Occipital lobe (tissue), 2 donors: ENCODE data around the gene ITSN1. TPM values are rescaled to one million over a fixed set of nuclear protein-coding genes. Genes with fewer than 3 reads are reported as not detected.

Source experiments
- DNase-seq: peaks from one replicate; lab custom pipeline; 2025; lab: John Stamatoyannopoulos, UW
- total RNA-seq: library from RNA; depleted of rRNA; stranded (reverse); fragments of >200 nt; gene quantifications from one replicate; pipeline ENCODE4 v1.2.3, GENCODE V29; 2014

ITSN1 gene
- total RNA-seq, 1 donor from 2014 or later = 77.8 TPM

GRCh38 chr21:33810766-33811165 lies 168.5 kb downstream of the ITSN1 start:
- no peak for DNase-seq

- DNase-seq = no peak
These were observed 169.1 kb downstream of the ITSN1 start for GRCh38 chr21:33811167-33812010.

- no peak for DNase-seq
These were observed 171.6 kb downstream of the ITSN1 start for GRCh38 chr21:33813832-33814365.

- DNase-seq = no peak
These were observed 172.9 kb downstream of the ITSN1 start for GRCh38 chr21:33815143-33815707.

GRCh38 chr21:33816174-33816573 lies 173.9 kb downstream of the ITSN1 start:
- DNase-seq = no peak

GRCh38 chr21:33817138-33817537 lies 174.8 kb downstream of the ITSN1 start:
- no peak for DNase-seq

- no peak for DNase-seq
These were observed 175.6 kb downstream of the ITSN1 start for GRCh38 chr21:33817663-33818451.

GRCh38 chr21:33820230-33820770 lies 178.0 kb downstream of the ITSN1 start:
- no peak for DNase-seq

- DNase-seq = no peak
These were observed 178.5 kb downstream of the ITSN1 start for GRCh38 chr21:33820798-33821197.

GRCh38 chr21:33821503-33822322 lies 179.4 kb downstream of the ITSN1 start:
- no peak for DNase-seq

GRCh38 chr21:33824156-33824941 lies 182.0 kb downstream of the ITSN1 start:
- no peak for DNase-seq

GRCh38 chr21:33825419-33825818 lies 183.1 kb downstream of the ITSN1 start:
- no peak for DNase-seq

GRCh38 chr21:33825915-33826314 lies 183.6 kb downstream of the ITSN1 start:
- DNase-seq = no peak

GRCh38 chr21:33828083-33828482 lies 185.8 kb downstream of the ITSN1 start:
- no peak for DNase-seq

- DNase-seq = no peak
These were observed 186.3 kb downstream of the ITSN1 start for GRCh38 chr21:33828577-33828976.

- no peak for DNase-seq
These were observed 187.5 kb downstream of the ITSN1 start for GRCh38 chr21:33829844-33830243.

- no peak for DNase-seq
These were observed 189.8 kb downstream of the ITSN1 start for GRCh38 chr21:33831962-33832659.

- no peak for DNase-seq
These were observed 192.7 kb downstream of the ITSN1 start for GRCh38 chr21:33834801-33835500.

GRCh38 chr21:33835920-33836319 lies 193.6 kb downstream of the ITSN1 start:
- DNase-seq = no peak
